ENCODE measurements around the gene DMC1.
"Not testable (repeated sequence)": the region's sequence is repeated elsewhere in the genome, so short reads cannot be mapped to it uniquely, and the experiment has no call there.

Gene DMC1

GRCh38 chr22:38497869-38498268 lies 72.1 kb downstream of the DMC1 start:
- no peak for DNase-seq

- no peak for DNase-seq
Measured at GRCh38 chr22:38494939-38495338, 75.0 kb downstream of the DMC1 start.

GRCh38 chr22:38494498-38494897 lies 75.5 kb downstream of the DMC1 start:
- DNase-seq, result no peak

- DNase-seq, result no peak
Measured at GRCh38 chr22:38491707-38492348, 78.2 kb downstream of the DMC1 start.

- no peak for DNase-seq
Measured at GRCh38 chr22:38490915-38491314, 79.1 kb downstream of the DMC1 start.

GRCh38 chr22:38490475-38490874 lies 79.5 kb downstream of the DMC1 start:
- no peak for DNase-seq

GRCh38 chr22:38489561-38490145 lies 80.3 kb downstream of the DMC1 start:
- DNase-seq, result no peak

- DNase-seq, result no peak
Measured at GRCh38 chr22:38489142-38489541, 80.8 kb downstream of the DMC1 start.

- no peak for DNase-seq
Measured at GRCh38 chr22:38487946-38488345, 82.0 kb downstream of the DMC1 start.

GRCh38 chr22:38485783-38486182 lies 84.2 kb downstream of the DMC1 start:
- no peak for DNase-seq

GRCh38 chr22:38484244-38484643 lies 85.7 kb downstream of the DMC1 start:
- no peak for DNase-seq

GRCh38 chr22:38482662-38483308 lies 87.2 kb downstream of the DMC1 start:
- DNase-seq, result no peak

GRCh38 chr22:38481871-38482332 lies 88.1 kb downstream of the DMC1 start:
- no peak for DNase-seq

- no peak for DNase-seq
Measured at GRCh38 chr22:38481162-38481870, 88.7 kb downstream of the DMC1 start.

GRCh38 chr22:38479096-38479837 lies 90.7 kb downstream of the DMC1 start:
- DNase-seq, result no peak

- DNase-seq, result no peak
Measured at GRCh38 chr22:38477585-38477984, 92.4 kb downstream of the DMC1 start.

GRCh38 chr22:38474003-38474607 lies 95.9 kb downstream of the DMC1 start:
- DNase-seq, result no peak

GRCh38 chr22:38471237-38471636 lies 98.7 kb downstream of the DMC1 start:
- DNase-seq, result no peak

GRCh38 chr22:38470179-38470578 lies 99.8 kb downstream of the DMC1 start:
- not testable (repeated sequence) for DNase-seq

GRCh38 chr22:38469306-38469781 lies 100.6 kb downstream of the DMC1 start:
- no peak for DNase-seq
